Endothelial cell of umbilical vein (primary cell): Measurements from ENCODE around the gene SMOC1. TPM values are rescaled to one million over a fixed set of nuclear protein-coding genes. Genes with fewer than 3 reads are reported as not detected.

ENCODE experiments used
- BruUV-seq: library from RNA; stranded (reverse); fragments of 400-500 nt; replicated peaks from 2 replicates; lab custom pipeline; 2021; lab: Mats Ljungman, UMichigan
- CTCF ChIA-PET: fragments of 300-600, 350-600 bp; sonication (Branson Sonifier 250); formaldehyde crosslinking; loops from one replicate; lab custom pipeline; 2021; ENCODE audit warnings: antibody characterized with exemption, inconsistent platforms; lab: Charles Lee
- POLR2A ChIA-PET: fragments of 300-600, 350-600 bp; sonication (Branson Sonifier 250); formaldehyde crosslinking; loops from one replicate; lab custom pipeline; 2021; ENCODE audit warnings: antibody characterized with exemption, inconsistent platforms; lab: Charles Lee
- DNase-seq: peaks from one replicate; pipeline ENCODE4 v3.0.0-alpha.2; 2011; ENCODE audit warnings: low read depth, low spot score
- FAIRE-seq: peaks from 2 replicates; lab custom pipeline; 2011; peaks lifted over from hg19 to GRCh38; lab: Jason Lieb, UNC
- H2AFZ ChIP-seq: 2 replicates; pipeline ENCODE4 v1.6.0; 2012; ENCODE audit warnings: low read depth, low read length, control low read depth, inconsistent platforms
- H3K27ac ChIP-seq: 2 replicates; pipeline ENCODE4 v1.5.1; 2011; ENCODE audit warnings: low read depth, mild to moderate bottlenecking, control low read depth, low read length, moderate library complexity; ENCODE audit not compliant: insufficient read depth
- H3K27me3 ChIP-seq, 2 experiments: 2 replicates each; pipeline versions ENCODE4 v1.6.0 to v1.6.1; 2011; ENCODE audit warnings: low read length in 2 of 2, mixed read lengths in 1 of 2; ENCODE audit not compliant: control insufficient read depth in 2 of 2, insufficient read depth in 2 of 2
- H3K36me3 ChIP-seq, 2 experiments: 2 replicates in 1 of 2; 3 replicates in 1 of 2; pipeline ENCODE4 v1.5.1; 2011; ENCODE audit warnings: low read length in 2 of 2, mild to moderate bottlenecking in 1 of 2, moderate library complexity in 1 of 2; ENCODE audit not compliant: control insufficient read depth in 2 of 2, insufficient read depth in 2 of 2; ENCODE audit errors: extremely low read depth in 1 of 2
- H3K4me1 ChIP-seq: 3 replicates; pipeline ENCODE4 v1.5.1; 2011; ENCODE audit warnings: mild to moderate bottlenecking, low read length; ENCODE audit not compliant: control insufficient read depth, insufficient read depth; ENCODE audit errors: extremely low read depth
- H3K4me2 ChIP-seq: 2 replicates; pipeline ENCODE4 v1.6.1; 2011; ENCODE audit warnings: low read length, control low read depth, mixed read lengths; ENCODE audit not compliant: insufficient read depth
- H3K4me3 ChIP-seq, 3 experiments: fragments of 200-600 bp in 1 of 3; sonication (generic), shearing (Covaris generic) in 1 of 3; replicated peaks in 1 of 3; 2 replicates each; pipeline ENCODE4 v1.5.1; 2011 to 2016; ENCODE audit warnings: control low read depth in 3 of 3, low read length in 3 of 3, mild to moderate bottlenecking in 2 of 3, inconsistent platforms in 1 of 3, low read depth in 1 of 3, moderate library complexity in 1 of 3; ENCODE audit not compliant: insufficient read depth in 1 of 3
- H3K79me2 ChIP-seq: 2 replicates; pipeline ENCODE4 v1.6.0; 2012; ENCODE audit warnings: low read length, inconsistent platforms; ENCODE audit not compliant: control insufficient read depth, insufficient read depth
- H3K9ac ChIP-seq: replicated peaks from 2 replicates; pipeline ENCODE3; 2011; ENCODE audit warnings: low read length, control low read depth; ENCODE audit not compliant: insufficient read depth; ENCODE audit errors: extremely low read depth
- H3K9me1 ChIP-seq: replicated peaks from 3 replicates; pipeline ENCODE4 v1.6.0; 2011; ENCODE audit warnings: mild to moderate bottlenecking, low read length; ENCODE audit not compliant: control insufficient read depth, insufficient read depth; ENCODE audit errors: extremely low read depth
- H3K9me3 ChIP-seq: replicated peaks from 2 replicates; pipeline ENCODE4 v1.5.1; 2012; ENCODE audit warnings: low read length, inconsistent platforms; ENCODE audit not compliant: control insufficient read depth, insufficient read depth
- H4K20me1 ChIP-seq: replicated peaks from 2 replicates; pipeline ENCODE3; 2011; ENCODE audit warnings: mild to moderate bottlenecking, low read length; ENCODE audit not compliant: control insufficient read depth, insufficient read depth; ENCODE audit errors: extremely low read depth
- EZH2 ChIP-seq: IDR thresholded peaks from 2 replicates; pipeline ENCODE4 v1.6.1; 2012; ENCODE audit warnings: borderline replicate concordance, low read depth, mild to moderate bottlenecking, moderate library complexity, low read length, inconsistent platforms; ENCODE audit not compliant: severe bottlenecking
- FOS ChIP-seq: IDR thresholded peaks from 2 replicates; pipeline ENCODE4 v1.6.1; 2011; ENCODE audit warnings: mild to moderate bottlenecking, low read length, moderate library complexity, borderline replicate concordance; ENCODE audit not compliant: insufficient read depth
- GATA2 ChIP-seq: IDR thresholded peaks from 2 replicates; pipeline ENCODE4 v1.7.0; 2011; ENCODE audit warnings: low read depth, mild to moderate bottlenecking, moderate library complexity, mixed read lengths, low read length; ENCODE audit not compliant: insufficient read length, insufficient read depth
- JUN ChIP-seq: IDR thresholded peaks from 2 replicates; pipeline ENCODE4 v1.6.1; 2011; ENCODE audit warnings: borderline replicate concordance, low read depth; ENCODE audit not compliant: insufficient read length, insufficient read depth
- MYC ChIP-seq: IDR thresholded peaks from one replicate; pipeline ENCODE4 v1.6.1; 2011; ENCODE audit warnings: mild to moderate bottlenecking, low read depth, low read length
- POLR2A ChIP-seq: IDR thresholded peaks from 2 replicates; pipeline ENCODE4 v1.6.1; 2012; ENCODE audit warnings: low read depth, mild to moderate bottlenecking, control low read depth, low read length
- POLR2AphosphoS5 ChIP-seq: IDR thresholded peaks from 2 replicates; pipeline ENCODE4 v1.6.1; 2012; ENCODE audit warnings: low read depth, mild to moderate bottlenecking, control low read depth, low read length, moderate library complexity; ENCODE audit not compliant: insufficient read depth
- dilution Hi-C: fragments of 300-500 bp; cut with MboI; formaldehyde crosslinking; loops from one replicate; pipeline ENCODE4 v1.15.0; 2019; ENCODE audit warnings: low sequenced_read_pairs; ENCODE audit not compliant: extremely low pct_ligation_motif_present
- intact Hi-C: fragments of 100-400 bp; cut with micrococcal nuclease; formaldehyde crosslinking; loops from one replicate; pipeline ENCODE4 v1.10.0; 2022
- polyA plus RNA-seq, 4 experiments: library from polyadenylated mRNA; depleted of rRNA in 3 of 4; stranded (reverse) in 3 of 4; unstranded in 1 of 4; fragments of >200 nt; gene quantifications; 2 replicates each; pipeline versions ENCODE4 v1.2.1 to v1.2.3, GENCODE V29; 2011 to 2012; ENCODE audit warnings: missing spikeins in 1 of 4
- total RNA-seq: library from RNA; stranded (reverse); gene quantifications from 2 replicates; pipeline ENCODE4 v1.2.3, GENCODE V29; 2021
- TF ChIP-seq, protein P1 (sequence below), 2 donors: IDR thresholded peaks; 1 replicate in 1 of 2; 2 replicates in 1 of 2; pipeline ENCODE4 v1.5.1; 2011; ENCODE audit warnings: low read length in 2 of 2, mild to moderate bottlenecking in 2 of 2, moderate library complexity in 2 of 2, control low read depth in 1 of 2, inconsistent platforms in 1 of 2, low read depth in 1 of 2; ENCODE audit not compliant: insufficient read depth in 1 of 2; ENCODE audit errors: extremely low read depth in 1 of 2
- TF ChIP-seq, protein P2 (sequence below): IDR thresholded peaks from 2 replicates; pipeline ENCODE4 v1.6.1; 2011; ENCODE audit not compliant: insufficient read depth, insufficient read length

The SMOC1 gene
- total and polyA plus RNA-seq, 2 donors (not counting 3 experiments of a cell fraction or from before 2014, with no cell fraction given) = 0.97 to 1.1 TPM

DNA sequence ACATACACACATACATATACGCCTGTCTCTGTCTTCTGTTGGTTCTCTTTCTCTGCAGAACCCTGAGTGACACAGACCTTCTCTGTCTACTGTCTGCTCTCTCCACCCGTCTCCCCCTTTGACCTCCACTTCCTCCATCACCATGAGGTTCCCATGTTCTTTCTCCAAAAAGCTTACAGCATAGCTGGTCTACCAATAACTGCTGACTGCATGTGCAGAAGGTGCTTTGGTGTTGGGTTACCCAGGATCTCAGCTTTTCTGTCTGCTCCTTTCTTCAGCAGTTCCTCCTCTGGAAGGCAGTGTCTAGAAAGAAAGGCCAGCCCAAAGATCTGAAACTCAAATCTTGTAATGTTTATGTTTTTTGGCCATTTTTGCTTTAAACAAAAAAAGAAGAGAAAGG, 125.6 kb downstream of the SMOC1 start:
- no peaks in the 10 kb centered on the region for H3K27me3 ChIP-seq
- H4K20me1 ChIP-seq = no peaks in the 10 kb centered on the region
- no peak for DNase-seq
- H3K4me1 ChIP-seq = peaks cover under 1% of the 10 kb centered on the region
- no peak overlapping the region for H2AFZ ChIP-seq
- H3K9ac ChIP-seq = no peak overlapping the region
- H3K9me1 ChIP-seq = no peaks in the 10 kb centered on the region
- intact Hi-C loops = no loop called here
- no peak overlapping the region for H3K4me2 ChIP-seq
- TF ChIP-seq FOS (no peak), MYC (no peak), EZH2 (no peak), POLR2AphosphoS5 (no peak), POLR2A (no peak), GATA2 (no peak), JUN (no peak)
- TF ChIP-seq, protein P1, sequence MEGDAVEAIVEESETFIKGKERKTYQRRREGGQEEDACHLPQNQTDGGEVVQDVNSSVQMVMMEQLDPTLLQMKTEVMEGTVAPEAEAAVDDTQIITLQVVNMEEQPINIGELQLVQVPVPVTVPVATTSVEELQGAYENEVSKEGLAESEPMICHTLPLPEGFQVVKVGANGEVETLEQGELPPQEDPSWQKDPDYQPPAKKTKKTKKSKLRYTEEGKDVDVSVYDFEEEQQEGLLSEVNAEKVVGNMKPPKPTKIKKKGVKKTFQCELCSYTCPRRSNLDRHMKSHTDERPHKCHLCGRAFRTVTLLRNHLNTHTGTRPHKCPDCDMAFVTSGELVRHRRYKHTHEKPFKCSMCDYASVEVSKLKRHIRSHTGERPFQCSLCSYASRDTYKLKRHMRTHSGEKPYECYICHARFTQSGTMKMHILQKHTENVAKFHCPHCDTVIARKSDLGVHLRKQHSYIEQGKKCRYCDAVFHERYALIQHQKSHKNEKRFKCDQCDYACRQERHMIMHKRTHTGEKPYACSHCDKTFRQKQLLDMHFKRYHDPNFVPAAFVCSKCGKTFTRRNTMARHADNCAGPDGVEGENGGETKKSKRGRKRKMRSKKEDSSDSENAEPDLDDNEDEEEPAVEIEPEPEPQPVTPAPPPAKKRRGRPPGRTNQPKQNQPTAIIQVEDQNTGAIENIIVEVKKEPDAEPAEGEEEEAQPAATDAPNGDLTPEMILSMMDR (IDR thresholded peaks at IDR 0.05; ENCODE audit: extremely low read depth in 1 of 2, insufficient read depth in 1 of 2, low read depth in 1 of 2, low read length in 2 of 2) = no peak
- TF ChIP-seq, protein P2, sequence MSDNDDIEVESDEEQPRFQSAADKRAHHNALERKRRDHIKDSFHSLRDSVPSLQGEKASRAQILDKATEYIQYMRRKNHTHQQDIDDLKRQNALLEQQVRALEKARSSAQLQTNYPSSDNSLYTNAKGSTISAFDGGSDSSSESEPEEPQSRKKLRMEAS = no peak
- BruUV-seq = no TSS peak
- no peaks in the 10 kb centered on the region for H3K9me3 ChIP-seq
- CTCF ChIA-PET = interaction anchor here (0.9 kb wide), 1 partner anchor 23 kb away, joined by 3 read pairs; no protein-coding TSS in a partner anchor
- no peaks in the 10 kb centered on the region for H3K79me2 ChIP-seq
- no peaks in the 10 kb centered on the region for H3K36me3 ChIP-seq
- dilution Hi-C loops = no loop called here
- FAIRE-seq = no peak
- POLR2A ChIA-PET = no interaction called here
- no peak overlapping the region for H3K4me3 ChIP-seq
- H3K27ac ChIP-seq = no peak overlapping the region
